Sigmoid colon (tissue), 3 donors: Measurements from ENCODE around the gene ERN2.

Experiments
- POLR2A ChIP-seq, 2 donors: fragments of 450-650 bp; IDR thresholded peaks; one replicate each; pipeline ENCODE4 v1.6.1; 2016; ENCODE audit warnings: antibody characterized with exemption in 2 of 2, mild to moderate bottlenecking in 2 of 2, moderate library complexity in 2 of 2
- TF ChIP-seq, protein P1 (sequence below), 4 experiments: fragments of 450-650 bp in 3 of 4; fragments of 200-600 bp in 1 of 4; IDR thresholded peaks; one replicate each; pipeline ENCODE4 v1.5.1; 2016 to 2019; ENCODE audit warnings: antibody characterized with exemption in 4 of 4, mild to moderate bottlenecking in 3 of 4, moderate library complexity in 2 of 4

DNA sequence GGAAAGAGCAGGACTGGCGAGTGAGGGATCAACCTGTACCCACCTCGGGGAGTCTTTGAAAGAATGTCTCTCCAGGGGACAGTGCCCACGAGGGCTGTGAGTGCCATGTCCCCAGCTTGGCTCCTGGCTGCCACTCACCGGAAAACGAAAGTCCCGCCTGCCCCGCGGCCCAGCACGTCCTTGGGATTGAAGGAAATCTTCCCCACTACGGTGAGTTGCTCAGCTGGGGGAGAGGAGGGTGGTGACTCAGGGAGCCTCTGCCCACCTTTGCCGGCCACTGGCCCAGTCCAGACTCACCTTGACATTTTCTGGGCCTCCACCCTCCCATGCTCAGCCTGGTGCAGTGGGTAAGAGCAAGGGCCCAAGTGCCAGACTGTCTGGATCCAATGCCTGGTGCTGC is 17.3 kb downstream of the ERN2 start:
- no peak for TF ChIP-seq POLR2A (IDR thresholded peaks at IDR 0.05)
- TF ChIP-seq, protein P1, sequence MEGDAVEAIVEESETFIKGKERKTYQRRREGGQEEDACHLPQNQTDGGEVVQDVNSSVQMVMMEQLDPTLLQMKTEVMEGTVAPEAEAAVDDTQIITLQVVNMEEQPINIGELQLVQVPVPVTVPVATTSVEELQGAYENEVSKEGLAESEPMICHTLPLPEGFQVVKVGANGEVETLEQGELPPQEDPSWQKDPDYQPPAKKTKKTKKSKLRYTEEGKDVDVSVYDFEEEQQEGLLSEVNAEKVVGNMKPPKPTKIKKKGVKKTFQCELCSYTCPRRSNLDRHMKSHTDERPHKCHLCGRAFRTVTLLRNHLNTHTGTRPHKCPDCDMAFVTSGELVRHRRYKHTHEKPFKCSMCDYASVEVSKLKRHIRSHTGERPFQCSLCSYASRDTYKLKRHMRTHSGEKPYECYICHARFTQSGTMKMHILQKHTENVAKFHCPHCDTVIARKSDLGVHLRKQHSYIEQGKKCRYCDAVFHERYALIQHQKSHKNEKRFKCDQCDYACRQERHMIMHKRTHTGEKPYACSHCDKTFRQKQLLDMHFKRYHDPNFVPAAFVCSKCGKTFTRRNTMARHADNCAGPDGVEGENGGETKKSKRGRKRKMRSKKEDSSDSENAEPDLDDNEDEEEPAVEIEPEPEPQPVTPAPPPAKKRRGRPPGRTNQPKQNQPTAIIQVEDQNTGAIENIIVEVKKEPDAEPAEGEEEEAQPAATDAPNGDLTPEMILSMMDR (IDR thresholded peaks at IDR 0.05), result no peak
